ENCODE measurements around the gene CLDN12.

Gene CLDN12

DNA sequence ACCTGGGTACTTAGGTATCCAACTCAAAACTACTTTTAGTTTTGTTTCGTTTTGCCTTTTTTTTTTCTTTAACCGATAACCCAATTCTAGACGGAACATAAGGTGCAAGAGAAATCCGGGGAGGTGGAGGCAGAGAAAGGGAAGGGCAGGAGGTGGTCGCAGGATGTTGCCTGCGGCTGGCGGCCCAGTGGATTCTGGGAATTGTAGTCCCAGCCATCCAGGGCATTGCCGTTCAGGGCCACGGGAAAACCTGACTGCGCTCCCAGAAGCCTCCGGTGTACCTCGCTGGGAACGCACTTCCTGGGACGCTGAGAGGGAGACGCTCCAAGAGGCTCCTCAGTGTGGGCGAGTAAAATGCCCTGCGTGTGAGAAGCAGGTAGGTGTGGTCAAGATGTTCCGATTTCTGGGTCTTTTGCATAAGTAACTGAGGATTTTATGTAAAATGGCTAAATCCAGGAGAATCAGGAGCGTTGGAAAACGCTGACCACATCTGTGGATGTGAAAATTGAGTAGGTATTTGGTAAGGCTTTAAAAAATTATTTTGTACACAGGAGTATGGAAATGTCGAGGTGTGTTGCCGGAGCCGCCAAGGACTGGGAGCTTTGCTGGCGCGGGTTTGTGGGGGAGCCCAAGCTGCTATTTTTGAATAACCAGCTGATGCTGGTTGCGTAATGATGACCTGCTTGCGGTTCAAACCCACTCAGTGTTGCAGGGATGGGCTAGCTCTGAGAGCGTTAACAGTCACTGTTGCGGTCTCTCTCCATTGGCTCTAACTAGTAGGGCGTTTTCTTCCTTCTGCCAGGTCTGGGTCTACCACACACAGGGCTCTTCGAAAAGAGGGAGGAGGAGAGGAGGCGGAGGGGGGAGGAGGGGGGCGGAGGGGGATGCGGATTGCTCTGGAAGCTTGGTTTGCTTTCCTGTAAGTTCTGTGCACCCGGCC is at the start of gene CLDN12:
Gene CLDN12 (plus strand): TSS at position 288 of the 940 bp plus-strand sequence. CDS start 9,216 bp downstream, outside the sequence.
- peak; percentile 80 for DNase-seq

DNA sequence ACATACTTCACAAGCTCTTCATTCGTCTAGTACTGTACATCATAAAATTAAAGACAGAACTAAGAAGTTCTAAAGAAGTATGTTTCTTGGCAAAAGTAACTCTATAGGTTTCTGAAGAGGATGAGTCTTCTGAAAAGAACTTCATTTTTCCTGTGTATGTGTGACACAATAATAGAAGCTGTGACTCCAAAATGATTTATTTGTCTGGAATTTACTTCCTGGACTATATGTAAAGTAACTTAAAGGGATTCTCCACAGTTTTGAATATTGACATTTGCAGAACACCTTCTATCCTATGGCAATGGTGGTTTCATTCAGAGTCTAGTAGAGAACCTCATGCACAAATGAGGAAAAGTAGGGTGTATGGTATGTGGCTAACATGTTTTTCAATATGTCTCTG is 19.8 kb upstream of the CLDN12 start:
- DNase-seq, result no peak

DNA sequence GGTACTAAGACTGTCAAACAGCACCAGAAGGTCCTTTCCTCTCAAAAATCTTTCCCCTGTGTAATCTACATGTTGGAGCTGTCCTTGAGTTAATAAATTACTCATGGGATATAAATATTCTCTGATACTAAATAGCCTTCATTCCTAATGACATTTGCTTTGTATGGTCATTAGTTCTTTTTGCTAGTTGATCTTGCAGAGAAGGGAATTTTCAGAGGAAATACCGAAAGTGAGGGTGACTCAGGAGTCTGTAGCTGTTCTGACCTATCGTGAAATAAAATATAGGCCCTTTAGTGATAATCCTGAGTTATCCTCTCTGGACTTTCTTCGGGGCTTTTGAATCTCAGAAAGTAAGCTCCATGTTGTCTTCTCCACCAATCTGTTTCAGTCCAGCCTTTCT is 19.4 kb upstream of the CLDN12 start:
- no peak for DNase-seq

DNA sequence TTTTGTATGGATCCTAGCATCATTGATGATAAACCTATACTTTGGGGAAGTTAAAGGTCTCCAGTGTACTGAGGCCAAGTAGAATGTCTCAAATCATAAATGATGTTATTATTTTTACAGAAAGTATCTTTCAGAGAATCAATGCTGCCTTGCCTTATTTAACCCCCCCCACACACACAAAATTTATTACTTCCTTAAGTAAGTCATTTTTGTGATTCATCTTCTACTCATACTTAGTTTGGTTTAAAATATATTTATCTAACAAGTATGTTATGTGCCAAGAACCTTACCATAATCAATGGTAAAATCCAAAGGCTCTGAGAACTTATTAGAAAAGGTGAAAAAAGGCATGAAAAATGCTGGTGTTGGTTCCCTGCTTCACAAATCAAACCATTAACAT is 18.8 kb upstream of the CLDN12 start:
- DNase-seq, result no peak

DNA sequence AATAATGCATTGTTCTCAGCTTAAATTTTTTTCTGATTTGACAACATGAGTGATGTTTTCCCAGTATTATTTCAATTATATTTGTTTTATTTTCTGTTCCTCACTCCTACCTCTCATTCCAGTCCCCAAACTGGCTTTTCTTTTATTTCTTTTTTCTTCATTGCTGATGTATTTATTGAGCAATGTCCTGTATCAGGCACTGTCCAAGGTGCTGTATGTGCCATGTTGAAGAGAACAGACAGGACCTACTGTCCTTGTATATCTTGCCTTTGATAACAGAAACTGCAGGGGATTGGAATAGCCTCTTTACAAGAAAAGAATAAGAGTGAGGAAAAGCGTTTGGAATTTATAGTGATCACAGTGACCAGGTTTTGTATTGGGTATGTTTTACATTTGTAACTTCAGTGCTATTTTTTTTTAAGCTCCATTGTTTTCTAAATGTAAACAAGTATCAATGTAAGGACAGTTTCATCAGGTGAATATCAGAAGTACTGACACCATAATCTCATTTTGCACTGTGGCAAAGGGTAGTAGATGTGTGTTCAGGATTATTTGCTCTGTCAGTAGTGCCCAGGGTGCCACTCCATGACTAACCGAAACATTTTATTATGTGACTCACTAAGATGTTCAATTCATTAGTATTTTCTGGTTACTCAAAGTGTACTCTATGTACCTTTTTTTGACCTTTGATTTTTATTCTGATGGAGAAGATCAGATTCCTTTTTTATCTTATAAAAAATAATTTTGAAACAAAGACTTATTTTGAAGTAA is 15.6 kb upstream of the CLDN12 start:
- no peak for DNase-seq

DNA sequence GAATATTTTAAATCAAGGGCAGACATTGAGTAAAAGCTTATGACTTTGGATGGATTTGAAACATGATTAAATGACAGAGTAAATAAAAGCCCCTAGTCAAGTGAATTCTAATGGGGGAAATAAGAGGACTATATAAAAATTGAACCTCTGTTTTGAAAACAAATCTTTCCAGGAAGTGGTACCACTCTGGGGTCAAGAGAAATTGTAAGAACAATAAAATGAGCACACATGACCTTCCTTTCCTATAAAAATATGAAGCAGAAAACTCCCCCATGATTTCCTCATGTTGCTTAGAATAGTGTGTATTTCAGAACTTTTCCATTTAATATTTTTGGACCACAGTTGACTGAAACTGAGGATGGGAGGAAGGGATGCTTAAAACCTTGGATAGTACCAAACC is 12.3 kb upstream of the CLDN12 start:
- DNase-seq, result no peak

DNA sequence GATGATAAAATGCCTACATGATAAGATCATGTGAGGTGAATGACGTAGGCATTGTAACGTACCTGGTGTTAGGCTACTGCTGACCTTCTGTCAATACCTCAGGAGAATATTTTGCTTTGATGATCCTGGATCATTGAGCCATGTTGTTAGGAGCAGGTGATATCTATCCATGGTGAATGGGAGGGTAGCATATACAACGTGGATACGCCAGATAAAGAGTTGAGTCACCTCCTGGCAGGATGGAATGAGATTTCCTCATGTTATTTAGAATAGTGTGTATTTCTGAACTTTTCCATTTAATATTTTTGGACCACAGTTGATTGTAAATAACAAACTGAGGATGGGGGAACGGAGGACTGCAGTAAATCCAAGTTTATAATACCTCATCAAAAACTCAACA is 11.8 kb upstream of the CLDN12 start:
- DNase-seq, result no peak

DNA sequence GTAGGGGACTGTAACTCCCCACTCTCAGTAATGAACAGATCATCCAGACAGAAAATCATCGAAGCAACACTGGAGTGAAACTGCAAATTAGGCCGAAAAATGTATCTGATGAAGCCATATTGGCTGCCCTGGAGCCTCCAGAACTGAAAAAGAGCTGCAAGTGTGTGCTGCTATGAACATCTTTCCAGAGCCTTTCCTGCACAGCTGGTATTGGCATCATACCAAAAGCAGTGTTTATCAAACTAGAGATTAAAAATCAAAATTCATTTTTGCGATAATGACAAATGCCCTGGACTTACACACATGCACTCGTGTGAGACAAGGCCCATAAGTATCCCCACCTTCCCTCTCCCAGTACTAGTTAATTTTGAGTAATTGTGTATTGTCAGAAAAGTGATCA is 6.8 kb upstream of the CLDN12 start:
- DNase-seq, result no peak

DNA sequence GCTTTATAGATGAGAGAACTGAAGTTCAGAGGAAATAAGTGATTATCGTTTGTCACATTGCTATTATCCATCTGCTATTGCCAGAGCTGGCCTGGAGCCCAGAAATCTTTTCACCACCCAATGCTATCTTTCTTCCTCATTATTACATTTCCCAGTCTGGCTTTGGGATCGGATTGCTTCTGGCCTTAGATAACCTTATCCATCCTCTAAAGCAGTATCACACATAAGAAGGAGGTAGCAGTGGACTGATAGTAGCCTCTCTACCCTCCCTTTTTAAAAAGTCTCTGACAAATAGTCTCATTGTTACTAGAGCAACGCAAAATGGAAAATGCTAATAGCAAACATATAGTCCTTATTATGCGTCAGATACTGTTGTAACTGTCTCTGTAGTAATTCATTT is 1.3 kb upstream of the CLDN12 start:
- DNase-seq, result no peak

DNA sequence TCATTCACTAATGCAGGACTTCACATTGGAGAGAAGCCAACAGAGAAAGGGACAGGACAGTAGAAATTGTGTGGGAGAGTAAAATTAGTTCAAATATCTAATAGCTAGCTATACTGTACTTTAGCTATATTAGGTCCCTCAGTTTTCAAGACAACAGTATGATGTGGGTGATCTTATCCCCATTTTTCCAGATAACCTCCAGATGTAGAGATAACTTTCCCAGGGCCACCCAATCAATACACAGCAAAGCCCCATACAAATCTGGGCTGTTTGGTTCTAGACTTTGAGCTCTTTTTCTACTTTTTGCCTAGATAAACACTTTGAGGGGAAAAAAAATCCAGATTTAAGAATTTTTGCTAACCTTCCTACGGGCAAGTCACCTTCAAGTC is 482 bp upstream of the CLDN12 start:
- DNase-seq, result no peak

DNA sequence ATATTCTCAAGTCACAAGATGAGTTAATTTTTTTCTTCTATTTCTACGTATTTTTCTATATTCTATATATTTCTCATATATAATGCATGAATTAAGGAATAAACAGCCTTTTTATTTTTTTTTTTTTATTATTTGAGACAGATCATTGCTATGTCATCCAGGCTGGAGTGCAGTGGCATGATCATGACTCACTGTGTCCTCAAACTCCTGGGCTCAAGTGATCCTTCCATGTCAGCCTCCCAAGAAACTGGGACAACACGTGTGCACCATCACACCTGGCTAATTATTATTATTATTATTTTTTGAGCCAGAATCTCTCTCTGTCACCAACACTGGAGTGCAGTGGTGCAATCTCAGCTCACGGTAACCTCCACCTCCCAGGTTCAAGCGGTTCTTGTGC is 1.5 kb downstream of the CLDN12 start:
- no peak for DNase-seq

DNA sequence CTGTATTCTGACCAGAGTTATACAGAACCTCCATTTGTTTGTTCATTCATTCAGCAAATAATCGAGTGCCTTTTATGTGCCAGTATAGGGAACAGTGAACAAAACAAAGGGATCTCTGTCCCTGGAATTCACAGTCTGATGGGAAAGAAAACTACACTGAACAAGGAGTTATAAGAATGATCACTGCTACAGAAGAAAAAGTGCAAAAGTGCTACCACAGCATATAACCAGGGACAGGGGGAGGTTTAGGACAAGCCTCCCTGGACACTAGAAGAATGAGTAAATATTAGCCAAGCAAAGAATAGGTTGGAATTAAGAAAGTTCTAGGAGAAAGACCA is 4.2 kb downstream of the CLDN12 start:
- DNase-seq, result no peak

DNA sequence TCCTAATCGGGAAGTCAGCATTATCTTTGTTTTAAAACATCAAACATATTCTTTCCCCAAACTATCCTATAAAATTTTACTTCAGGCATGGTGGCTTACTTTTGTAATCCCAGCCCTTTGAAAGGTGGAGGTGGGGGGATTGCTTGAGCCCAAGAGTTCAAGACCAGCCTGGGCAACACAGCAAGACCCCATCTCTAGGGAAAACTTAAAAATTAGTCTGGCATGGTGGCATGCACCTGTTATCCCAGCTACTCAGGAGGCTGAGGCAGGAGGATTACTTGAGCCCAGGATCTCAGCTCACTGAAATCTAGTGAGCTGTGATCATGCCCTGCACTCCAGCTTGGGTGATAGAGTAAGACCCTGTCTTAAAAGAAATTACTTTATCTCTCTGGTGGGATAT is 4.9 kb downstream of the CLDN12 start:
- DNase-seq, result no peak

DNA sequence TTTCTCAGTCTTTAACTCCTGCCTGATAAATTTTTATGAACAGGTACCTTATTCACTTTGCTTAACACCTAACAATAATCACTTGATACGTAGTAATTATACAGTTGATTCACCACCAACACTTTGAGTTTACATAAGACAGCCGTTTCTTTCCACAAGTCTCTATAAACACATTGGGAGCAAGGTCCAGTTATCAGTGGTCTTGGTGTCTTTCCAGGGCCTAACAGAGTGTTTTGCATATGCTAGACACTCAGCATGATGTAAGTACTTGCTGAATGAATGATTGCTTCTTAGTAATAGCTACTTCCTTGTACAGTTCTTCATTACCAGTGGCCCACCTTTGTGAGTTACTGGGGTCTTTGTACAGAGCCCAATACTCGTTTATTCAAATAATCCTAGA is 6.4 kb downstream of the CLDN12 start:
- DNase-seq, result no peak

DNA sequence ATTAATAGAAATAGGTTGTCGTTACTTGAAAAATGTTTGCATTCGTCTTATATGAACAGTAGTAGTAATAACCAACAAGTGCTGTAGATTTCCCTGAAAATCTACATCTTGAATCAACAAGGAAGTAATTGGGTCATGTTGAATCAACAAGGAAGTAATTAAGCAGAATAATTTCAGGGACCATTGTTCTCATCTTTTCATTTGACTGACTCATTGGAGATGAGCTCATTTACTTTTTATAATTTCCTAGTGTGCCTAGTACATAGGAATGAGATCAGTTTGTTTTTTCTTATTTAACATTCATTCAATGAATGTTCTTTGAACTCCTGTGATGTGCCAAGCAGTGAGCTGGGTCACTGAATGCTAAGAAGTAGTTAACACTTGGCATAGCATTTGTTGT is 8.2 kb downstream of the CLDN12 start:
- DNase-seq, result no peak

DNA sequence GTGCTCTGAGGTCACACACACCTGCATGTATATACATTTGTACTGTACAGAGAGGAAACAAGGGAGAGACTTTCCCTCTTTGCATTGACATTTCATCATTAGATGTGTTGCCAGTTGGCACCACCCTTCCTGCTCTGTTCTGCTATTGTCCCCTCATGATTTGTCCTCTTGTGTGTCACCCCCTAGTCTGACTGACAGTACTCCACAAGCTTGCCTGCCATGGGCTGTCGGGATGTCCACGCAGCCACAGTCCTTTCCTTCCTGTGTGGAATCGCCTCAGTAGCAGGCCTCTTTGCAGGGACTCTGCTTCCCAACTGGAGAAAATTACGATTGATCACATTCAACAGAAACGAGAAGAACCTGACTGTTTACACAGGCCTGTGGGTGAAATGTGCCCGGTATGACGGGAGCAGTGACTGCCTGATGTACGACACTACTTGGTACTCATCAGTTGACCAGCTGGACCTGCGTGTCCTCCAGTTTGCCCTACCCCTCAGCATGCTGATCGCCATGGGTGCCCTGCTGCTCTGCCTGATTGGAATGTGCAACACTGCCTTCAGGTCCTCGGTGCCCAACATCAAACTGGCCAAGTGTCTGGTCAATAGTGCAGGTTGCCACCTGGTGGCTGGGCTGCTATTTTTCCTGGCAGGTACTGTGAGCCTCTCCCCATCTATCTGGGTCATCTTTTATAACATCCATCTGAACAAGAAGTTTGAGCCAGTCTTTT is 9.4 kb downstream of the CLDN12 start:
- DNase-seq, result peak; percentile 32

DNA sequence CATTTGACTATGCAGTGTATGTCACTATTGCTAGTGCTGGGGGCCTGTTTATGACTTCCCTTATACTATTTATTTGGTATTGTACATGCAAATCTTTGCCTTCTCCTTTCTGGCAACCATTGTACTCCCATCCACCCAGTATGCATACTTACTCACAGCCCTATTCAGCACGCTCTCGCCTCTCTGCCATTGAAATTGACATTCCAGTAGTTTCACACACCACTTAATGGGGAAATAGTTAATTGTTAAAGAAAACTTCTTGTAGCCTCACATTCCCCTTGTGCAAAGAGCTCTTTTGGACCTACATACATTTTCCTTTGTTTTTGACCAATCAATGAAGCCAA is 9.9 kb downstream of the CLDN12 start:
- no peak for DNase-seq

DNA sequence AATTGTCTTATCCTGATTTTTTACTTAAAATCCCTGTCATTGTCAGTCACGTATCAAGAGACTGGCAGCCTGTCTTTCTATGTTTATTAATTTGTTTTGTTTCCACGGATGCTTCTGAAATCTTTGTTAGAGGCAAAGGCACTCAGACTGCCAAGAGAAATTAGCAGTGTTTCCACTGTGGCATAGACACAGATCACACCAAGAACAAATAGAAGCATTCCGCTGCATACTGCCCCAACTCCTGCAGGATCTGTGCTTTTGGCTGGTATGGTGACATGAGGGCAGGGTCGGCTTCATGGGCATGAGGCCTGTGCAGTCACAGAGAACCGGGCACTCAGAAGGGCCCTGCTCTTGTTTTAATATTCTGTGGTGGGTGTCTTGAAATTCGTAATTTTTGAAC is 18.4 kb downstream of the CLDN12 start:
- DNase-seq, result no peak

DNA sequence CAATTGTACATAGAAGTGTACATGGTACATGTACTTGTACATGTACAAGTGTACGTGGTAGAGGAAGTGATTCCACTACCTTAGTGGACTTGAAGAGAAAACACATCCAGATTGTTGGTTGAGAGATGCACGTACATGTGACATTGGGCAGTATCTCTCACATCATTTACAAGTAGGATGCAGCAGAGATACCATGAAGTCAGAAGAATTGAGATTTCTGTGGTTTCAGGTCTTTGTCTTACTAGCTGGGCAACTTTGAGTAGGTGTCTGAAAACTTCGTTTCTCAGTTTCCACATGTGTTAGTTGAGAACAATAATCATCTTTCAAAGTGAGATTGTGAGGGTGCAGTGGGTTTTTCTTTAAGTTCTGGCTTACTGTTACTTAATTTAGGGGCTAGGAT is 21.5 kb downstream of the CLDN12 start:
- no peak for DNase-seq

DNA sequence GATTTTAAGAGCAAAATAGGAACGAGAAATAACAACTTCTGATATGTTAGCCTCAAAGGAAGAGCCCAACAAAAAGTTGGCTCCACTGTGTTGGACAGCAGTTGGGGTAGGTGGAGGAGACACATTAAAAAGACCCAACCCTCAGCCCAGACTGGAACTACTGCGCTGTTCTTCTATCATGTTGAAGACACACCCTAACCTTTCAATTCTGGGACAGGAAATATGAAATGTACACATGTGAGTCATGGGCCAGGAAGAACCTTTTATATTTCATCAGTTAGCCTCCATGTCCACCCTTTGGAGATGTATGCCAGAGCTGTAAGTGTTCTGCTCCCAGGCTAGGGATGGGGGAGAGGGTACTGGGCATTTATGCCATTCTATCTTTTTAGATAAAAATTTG is 22.1 kb downstream of the CLDN12 start:
- no peak for DNase-seq

DNA sequence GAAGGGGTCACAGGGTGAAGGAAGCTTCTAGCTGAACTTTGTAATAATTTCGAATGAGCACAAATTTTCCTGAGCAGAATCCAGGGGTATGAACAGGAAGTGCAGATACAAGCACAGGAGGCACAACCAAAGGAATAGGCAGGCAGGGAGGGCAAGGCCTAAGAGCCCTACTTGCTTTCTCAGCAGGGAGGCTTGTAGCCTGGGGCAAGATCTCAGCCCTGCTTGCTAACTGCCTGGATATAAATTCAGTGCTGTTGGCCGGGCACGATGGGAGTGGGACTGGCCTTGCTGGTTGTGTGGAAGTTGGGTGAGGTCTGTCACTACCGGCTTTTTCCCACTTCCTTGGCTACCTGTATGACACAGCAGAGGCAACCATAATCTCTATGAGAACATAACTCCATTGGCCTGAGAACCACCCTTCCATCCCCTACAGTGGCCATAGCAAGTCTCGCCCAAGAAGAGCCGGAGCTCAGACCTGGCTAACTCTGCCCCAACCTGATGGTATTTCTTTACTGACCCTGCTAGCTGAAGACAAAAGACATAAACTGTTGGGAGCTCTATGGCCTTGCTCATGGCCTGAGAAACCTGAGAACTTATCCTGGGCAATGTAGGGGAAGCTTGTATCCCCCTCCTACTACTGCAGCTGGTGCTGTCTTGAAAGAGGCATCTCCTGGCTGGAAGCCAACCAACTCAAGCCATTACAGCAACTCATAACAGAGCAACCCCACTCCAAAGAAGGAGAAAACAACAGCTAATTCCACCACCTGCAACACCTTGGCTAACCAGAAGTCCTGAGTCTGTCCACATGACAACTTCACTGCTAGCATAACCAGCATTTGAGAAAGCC is 27.6 kb downstream of the CLDN12 start:
- no peak for DNase-seq

DNA sequence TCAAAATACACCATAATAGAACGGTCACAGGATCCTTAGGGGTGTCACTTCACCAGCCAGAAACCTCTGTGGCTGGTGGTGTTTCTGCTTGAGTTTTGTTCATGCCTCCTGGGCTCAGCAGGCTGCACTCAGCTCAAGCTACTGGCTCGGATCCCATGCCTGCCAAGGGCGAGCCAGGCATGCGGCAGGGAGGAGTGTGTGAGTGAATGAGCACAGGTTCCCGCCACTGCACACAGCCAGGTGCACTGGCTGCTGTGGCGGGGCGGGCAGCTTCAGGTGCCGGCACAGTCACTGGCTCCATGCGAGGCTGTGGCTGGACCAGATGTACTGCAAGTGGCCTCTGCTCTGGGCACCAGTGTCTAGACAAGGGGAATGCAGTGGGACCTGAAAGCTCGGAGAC is 29.5 kb downstream of the CLDN12 start:
- no peak for DNase-seq

DNA sequence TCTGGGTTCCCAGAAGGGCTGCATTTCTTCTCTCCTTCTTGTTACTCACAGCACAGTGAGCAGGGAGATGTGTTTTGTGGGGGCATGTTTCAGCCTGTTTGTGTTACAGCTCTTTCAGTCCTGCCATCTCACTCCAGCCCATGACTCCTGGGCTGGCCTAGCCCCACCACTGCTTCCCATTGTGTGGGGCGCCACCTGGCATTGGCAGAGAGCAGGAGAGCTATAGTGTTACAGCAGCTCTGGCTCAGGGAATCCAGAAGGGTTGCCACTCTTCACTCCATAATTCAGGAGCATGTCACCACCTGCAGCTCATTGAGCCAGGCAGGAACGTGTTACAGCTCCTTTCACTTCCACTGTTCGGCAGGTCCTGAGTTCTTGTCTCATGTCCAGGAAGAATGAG is 30.0 kb downstream of the CLDN12 start:
- no peak for DNase-seq

Measured in stimulated activated CD4-positive, alpha-beta T cell treated with anti-CD3 and anti-CD28 coated beads, Interleukin-15, amount 100 ng/mL, for 24 hours (primary cell).